Stomach (tissue), 4 donors: ENCODE measurements around the gene PRKN.

Experiments
- CTCF ChIP-seq, 7 experiments: fragments of 450-650 bp in 4 of 7; fragments of 200-600 bp in 3 of 7; sonication (generic) in 3 of 7; IDR thresholded peaks; one replicate each; pipeline ENCODE4 v1.5.1; 2016 to 2019; ENCODE audit warnings: antibody characterized with exemption in 7 of 7, control low read depth in 2 of 7, mild to moderate bottlenecking in 1 of 7
- POLR2A ChIP-seq, 4 donors: fragments of 450-650 bp; IDR thresholded peaks; one replicate each; pipeline ENCODE4 v1.6.1; 2016; ENCODE audit warnings: antibody characterized with exemption in 4 of 4, control low read depth in 2 of 4, mild to moderate bottlenecking in 1 of 4, moderate library complexity in 1 of 4

GRCh38 chr6:161876231-161876630 is 851.3 kb downstream of the PRKN start:
- TF ChIP-seq CTCF (IDR thresholded peaks at IDR 0.05) (no peak), POLR2A (IDR thresholded peaks at IDR 0.05) (no peak)
